Body of pancreas (tissue), 4 donors: ENCODE results near the gene WDR47. TPM values are rescaled to one million over a fixed set of nuclear protein-coding genes. Genes with fewer than 3 reads are reported as not detected.

Source experiments
- ATAC-seq: fragments of 150-250 bp; one replicate; pipeline ENCODE4 v1.9.1; 2016
- DNase-seq, 4 donors: peaks; one replicate each; pipeline ENCODE4 v3.0.0-alpha.2; 2019
- H3K27ac ChIP-seq, 4 donors: fragments of 200-600 bp; sonication (generic); 1 replicate in 3 of 4; 2 replicates in 1 of 4; pipeline versions ENCODE4 v1.5.1 to v1.6.1; 2016 to 2019; ENCODE audit warnings: mild to moderate bottlenecking in 1 of 4, mixed read lengths in 1 of 4, moderate library complexity in 1 of 4
- H3K27me3 ChIP-seq, 2 donors: fragments of 200-600 bp; sonication (generic); one replicate each; pipeline ENCODE4 v1.6.0; 2016; ENCODE audit warnings: mild to moderate bottlenecking in 1 of 2
- H3K36me3 ChIP-seq, 2 donors: fragments of 200-600 bp; sonication (generic); replicated peaks in 1 of 2; 2 replicates each; pipeline ENCODE4 v1.5.1; 2016; ENCODE audit warnings: low read depth in 2 of 2; ENCODE audit not compliant: insufficient read depth in 1 of 2
- H3K4me1 ChIP-seq: fragments of 200-600 bp; sonication (generic); one replicate; pipeline ENCODE4 v1.6.0; 2016
- H3K4me3 ChIP-seq, 2 donors: fragments of 200-600 bp; sonication (generic); 1 replicate in 1 of 2; 2 replicates in 1 of 2; pipeline ENCODE4 v1.5.1; 2016 to 2019
- H3K9me3 ChIP-seq, 3 donors: fragments of 200-600 bp; sonication (generic); 1 replicate in 2 of 3; 2 replicates in 1 of 3; pipeline ENCODE4 v1.5.1; 2016
- POLR2A ChIP-seq, 3 donors: fragments of 450-650 bp; IDR thresholded peaks; one replicate each; pipeline ENCODE4 v1.6.1; 2016; ENCODE audit warnings: antibody characterized with exemption in 3 of 3, mild to moderate bottlenecking in 2 of 3
- WGBS, 2 donors: methylation state at CpG; one replicate each; pipeline ENCODE4 v1.1.5; 2017; 5-methylcytosine and 5-hydroxymethylcytosine counted together
- intact Hi-C: fragments of 100-400 bp; cut with DNase I; formaldehyde crosslinking; loops from one replicate; pipeline ENCODE4 v1.15.1; 2023
- total RNA-seq, 2 donors: library from RNA; depleted of rRNA; stranded (reverse); fragments of >200 nt; gene quantifications; one replicate each; pipeline ENCODE4 v1.1.0, GENCODE V29; 2016
- TF ChIP-seq, protein P1 (sequence below), 7 experiments: fragments of 450-650 bp in 4 of 7; fragments of 200-600 bp in 3 of 7; sonication (generic) in 3 of 7; IDR thresholded peaks; one replicate each; pipeline ENCODE4 v1.5.1; 2016 to 2019; ENCODE audit warnings: antibody characterized with exemption in 7 of 7

WDR47 gene
- total RNA-seq, 2 donors from 2014 or later = 5.6 to 7.3 TPM

- intact Hi-C loops = no loop called here
- Histone ChIP-seq H3K9me3 (no peaks in the 10 kb centered on the region), H3K4me1 (peaks cover 6% of the 10 kb centered on the region), H3K36me3 (no peaks in the 10 kb centered on the region), H3K4me3 (no peak overlapping the region), H3K27ac (peak overlapping the region in 1 of 4 donors; percentile 10), H3K27me3 (no peaks in the 10 kb centered on the region)
- 72 to 83% methylated on average over 5 of the region's 5 CpGs for WGBS, 2 donors
- TF ChIP-seq, protein P1, sequence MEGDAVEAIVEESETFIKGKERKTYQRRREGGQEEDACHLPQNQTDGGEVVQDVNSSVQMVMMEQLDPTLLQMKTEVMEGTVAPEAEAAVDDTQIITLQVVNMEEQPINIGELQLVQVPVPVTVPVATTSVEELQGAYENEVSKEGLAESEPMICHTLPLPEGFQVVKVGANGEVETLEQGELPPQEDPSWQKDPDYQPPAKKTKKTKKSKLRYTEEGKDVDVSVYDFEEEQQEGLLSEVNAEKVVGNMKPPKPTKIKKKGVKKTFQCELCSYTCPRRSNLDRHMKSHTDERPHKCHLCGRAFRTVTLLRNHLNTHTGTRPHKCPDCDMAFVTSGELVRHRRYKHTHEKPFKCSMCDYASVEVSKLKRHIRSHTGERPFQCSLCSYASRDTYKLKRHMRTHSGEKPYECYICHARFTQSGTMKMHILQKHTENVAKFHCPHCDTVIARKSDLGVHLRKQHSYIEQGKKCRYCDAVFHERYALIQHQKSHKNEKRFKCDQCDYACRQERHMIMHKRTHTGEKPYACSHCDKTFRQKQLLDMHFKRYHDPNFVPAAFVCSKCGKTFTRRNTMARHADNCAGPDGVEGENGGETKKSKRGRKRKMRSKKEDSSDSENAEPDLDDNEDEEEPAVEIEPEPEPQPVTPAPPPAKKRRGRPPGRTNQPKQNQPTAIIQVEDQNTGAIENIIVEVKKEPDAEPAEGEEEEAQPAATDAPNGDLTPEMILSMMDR (IDR thresholded peaks at IDR 0.05) = no peak
- TF ChIP-seq POLR2A (IDR thresholded peaks at IDR 0.05) = no peak
- ATAC-seq = no peak
- DNase-seq = no peak
These were observed 38.7 kb upstream of the WDR47 start for GRCh38 chr1:109080441-109081082.

GRCh38 chr1:109079240-109079622 lies 37.3 kb upstream of the WDR47 start:
- 87 to 92% methylated on average over 2 of the region's 2 CpGs for WGBS, 2 donors
- no peak overlapping the region for H3K27ac ChIP-seq
- no peak for DNase-seq
- intact Hi-C loops = no loop called here
- H3K9me3 ChIP-seq = no peaks in the 10 kb centered on the region
- no peak overlapping the region for H3K4me3 ChIP-seq
- H3K4me1 ChIP-seq = peaks cover 13% of the 10 kb centered on the region
- TF ChIP-seq, protein P1 (IDR thresholded peaks at IDR 0.05) = no peak
- no peak for TF ChIP-seq POLR2A (IDR thresholded peaks at IDR 0.05)
- ATAC-seq = no peak
- no peaks in the 10 kb centered on the region for H3K27me3 ChIP-seq
- H3K36me3 ChIP-seq = no peaks in the 10 kb centered on the region

DNA sequence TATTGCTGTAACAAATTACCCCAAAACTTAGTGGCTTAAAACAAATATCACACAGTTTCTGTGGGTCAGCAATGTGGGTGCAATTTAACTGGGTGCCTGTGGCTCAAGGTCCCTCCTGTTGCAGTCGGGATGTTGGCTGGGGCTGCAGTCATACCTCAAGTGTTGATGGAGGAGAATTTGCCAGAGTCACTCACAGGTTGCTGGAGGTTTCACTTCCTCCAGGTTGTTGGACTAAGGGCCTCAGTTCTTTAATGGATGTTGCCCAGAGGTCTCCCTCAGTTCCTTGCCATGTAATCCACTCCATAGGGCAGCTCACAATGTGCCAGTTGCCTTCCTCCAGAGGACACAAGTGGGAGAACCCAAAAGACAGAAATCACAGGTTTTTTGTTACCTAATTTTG lies 36.4 kb upstream of the WDR47 start:
- TF ChIP-seq, protein P1 (IDR thresholded peaks at IDR 0.05) = no peak
- TF ChIP-seq POLR2A (IDR thresholded peaks at IDR 0.05) = no peak
- WGBS, 2 donors = 60 to 67% methylated on average over 1 of the region's 1 CpG
- H3K36me3 ChIP-seq = no peaks in the 10 kb centered on the region
- peaks cover 13% of the 10 kb centered on the region for H3K4me1 ChIP-seq
- no peak overlapping the region for H3K27ac ChIP-seq
- no peaks in the 10 kb centered on the region for H3K27me3 ChIP-seq
- ATAC-seq (no peak), DNase-seq (no peak)
- intact Hi-C loops = no loop called here
- H3K9me3 ChIP-seq = no peaks in the 10 kb centered on the region
- no peak overlapping the region for H3K4me3 ChIP-seq

DNA sequence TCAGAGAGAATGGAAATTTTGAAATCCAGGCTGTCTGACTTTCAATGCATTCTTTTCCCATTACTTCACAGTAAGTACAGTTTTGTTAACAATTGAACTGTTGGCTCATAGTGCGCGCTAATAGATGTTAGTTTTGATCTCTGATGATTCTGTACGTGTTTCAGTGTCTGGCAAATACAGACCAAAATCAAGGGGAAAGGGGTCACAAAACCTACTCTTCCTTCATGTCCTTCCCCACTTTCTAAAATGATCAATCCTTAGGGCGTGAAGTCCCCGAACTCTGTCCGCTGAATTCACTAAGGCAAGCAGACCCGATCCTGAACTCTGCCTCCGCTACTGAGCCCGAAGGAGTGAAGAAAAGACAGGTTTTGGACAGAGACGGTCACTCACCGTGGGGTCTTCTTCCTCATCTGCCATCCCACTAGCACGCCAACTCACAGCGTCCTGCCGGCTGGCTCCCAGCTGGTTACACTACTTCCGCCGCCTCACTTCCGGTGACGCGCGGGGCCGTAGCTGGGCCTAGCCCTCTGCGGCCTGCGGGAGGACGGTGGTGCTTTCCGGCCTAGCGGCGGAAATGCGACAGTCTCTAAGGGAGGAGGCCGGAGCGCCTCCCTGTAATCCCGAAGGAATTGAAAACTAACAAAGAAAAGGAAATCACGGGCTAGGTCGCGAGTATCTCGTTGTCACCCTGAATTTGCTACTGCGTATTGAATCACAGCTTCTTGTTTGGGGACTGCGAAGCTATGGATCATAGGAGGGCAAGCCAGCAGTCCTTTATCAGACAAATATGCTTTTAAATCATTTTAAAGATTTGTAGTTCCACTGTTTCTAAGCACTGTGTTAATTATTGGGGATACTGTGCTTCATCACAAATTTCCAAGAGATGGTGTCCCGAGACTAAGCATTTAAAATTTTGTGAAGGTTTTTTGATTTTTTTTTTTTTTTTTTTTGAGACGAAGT lies 33.9 kb upstream of the WDR47 start, which contains the start of gene TAF13:
Gene TAF13, minus strand, starts transcription at position 473 of the 960 bp plus-strand sequence. Its CDS starts 56 bp downstream, at position 417.
- Histone ChIP-seq H3K9me3 (no peaks in the 10 kb centered on the region), H3K4me3 (peak within 1 kb of the TSS in 1 of 2 donors; percentile 28), H3K4me1 (peaks cover 13% of the 10 kb centered on the region), H3K27me3 (no peaks in the 10 kb centered on the region), H3K36me3 (no peaks in the 10 kb centered on the region), H3K27ac (peak within 1 kb of the TSS; percentile 79 to 93 (median 86))
- 5 to 12% methylated on average over 20 to 39 of the region's 39 CpGs for WGBS, 2 donors
- peak; percentile 81 to 96 (median 96) for TF ChIP-seq POLR2A (IDR thresholded peaks at IDR 0.05)
- TF ChIP-seq, protein P1 (IDR thresholded peaks at IDR 0.05) = peak in 6 of 7 experiments; percentile 7 to 67 (median 64)
- peak; percentile 92 to 94 (median 94) for DNase-seq
- intact Hi-C loops = no loop called here
- ATAC-seq = peak; percentile 100
